ENCODE results near the gene ANO5. TPM values are rescaled to one million over a fixed set of nuclear protein-coding genes. Genes with fewer than 3 reads are reported as not detected.
"Not testable (repeated sequence)": the region's sequence is repeated elsewhere in the genome, so short reads cannot be mapped to it uniquely, and the experiment has no call there.

Gene ANO5
- total RNA-seq, 2 experiments from 2014 or later, result 0.02 to 0.28 TPM

DNA sequence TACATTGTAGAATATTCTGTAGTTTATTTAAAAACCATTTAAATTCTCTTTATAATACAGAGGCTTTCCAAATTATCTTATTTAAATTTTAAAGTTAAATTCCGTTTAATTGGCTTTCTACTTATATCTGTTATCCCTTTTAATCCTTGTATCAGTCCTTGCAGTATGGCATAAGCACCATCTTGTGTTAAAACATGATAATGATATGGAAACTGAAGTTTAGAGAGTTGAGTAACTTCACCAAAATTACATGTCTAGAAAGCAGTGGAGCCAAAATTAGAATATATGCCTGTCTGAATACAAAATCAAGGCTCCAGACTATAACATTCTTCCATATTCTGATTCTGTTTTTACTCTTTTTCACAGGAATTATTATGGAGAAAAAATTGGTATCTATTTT, 57.0 kb downstream of the ANO5 start:
- Mint-ChIP-seq H3K36me3 (no peaks in the 10 kb centered on the region), H3K27ac (no peak overlapping the region), H3K9me3 (no peaks in the 10 kb centered on the region), H3K27me3 (peaks cover 25% of the 10 kb centered on the region), H3K4me3 (no peak overlapping the region), H3K4me1 (no peaks in the 10 kb centered on the region)
- no peak for DNase-seq

DNA sequence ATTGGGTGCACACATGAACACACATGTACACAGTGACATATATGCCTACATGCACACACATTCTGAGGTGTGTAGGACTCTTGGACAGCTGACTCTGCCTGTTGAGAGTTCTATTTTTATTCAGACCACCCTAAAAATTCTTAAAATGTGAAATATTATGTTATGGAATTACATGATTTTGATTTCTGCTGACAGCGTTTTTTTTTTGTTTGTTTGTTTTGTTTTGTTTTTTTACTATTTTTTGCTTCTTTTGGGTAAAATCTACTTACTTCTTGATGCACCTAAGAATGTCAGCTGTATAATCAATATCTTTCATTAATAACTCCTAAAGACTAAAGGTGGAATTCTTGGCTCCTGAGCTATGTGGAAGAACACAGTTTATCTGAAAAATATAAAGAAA, 64.0 kb downstream of the ANO5 start:
- Mint-ChIP-seq H3K27ac (no peak overlapping the region), H3K9me3 (no peaks in the 10 kb centered on the region), H3K36me3 (no peaks in the 10 kb centered on the region), H3K4me3 (no peak overlapping the region), H3K4me1 (no peaks in the 10 kb centered on the region), H3K27me3 (peaks cover 8% of the 10 kb centered on the region)
- no peak for DNase-seq

- H3K4me1 Mint-ChIP-seq, result no peaks in the 10 kb centered on the region
- no peak overlapping the region for H3K4me3 Mint-ChIP-seq
- H3K9me3 Mint-ChIP-seq, result no peaks in the 10 kb centered on the region
- no peak overlapping the region for H3K27ac Mint-ChIP-seq
- no peak for DNase-seq
- H3K27me3 Mint-ChIP-seq, result peaks cover 8% of the 10 kb centered on the region
- no peaks in the 10 kb centered on the region for H3K36me3 Mint-ChIP-seq
Observed at GRCh38 chr11:22263613-22264012, 70.7 kb downstream of the ANO5 start.

GRCh38 chr11:22268983-22269624, 76.2 kb downstream of the ANO5 start:
- H3K27me3 Mint-ChIP-seq, H3K4me3 Mint-ChIP-seq, DNase-seq, H3K36me3 Mint-ChIP-seq, H3K27ac Mint-ChIP-seq, H3K4me1 Mint-ChIP-seq, H3K9me3 Mint-ChIP-seq: not testable (repeated sequence)

DNA sequence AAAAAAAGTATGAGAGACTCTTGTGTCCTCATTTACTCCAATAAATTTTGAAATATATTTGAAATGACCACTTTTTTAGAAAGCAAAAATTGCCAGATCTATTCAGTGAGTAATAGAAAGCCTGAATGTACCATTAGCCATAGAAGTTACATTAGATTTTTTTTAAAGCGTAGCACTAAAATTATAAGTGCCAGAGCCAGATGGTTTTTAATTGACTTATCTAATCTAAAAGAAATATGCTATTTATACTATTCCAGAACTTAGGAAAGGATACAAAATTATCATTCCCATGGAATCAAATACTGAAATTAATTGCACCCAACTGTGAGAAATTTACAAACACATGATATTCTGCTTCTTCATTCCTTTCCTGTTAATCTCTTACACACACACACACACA, 80.9 kb downstream of the ANO5 start:
- H3K9me3 Mint-ChIP-seq, result no peaks in the 10 kb centered on the region

GRCh38 chr11:22275600-22275999, 82.7 kb downstream of the ANO5 start:
- Mint-ChIP-seq H3K27me3 (no peaks in the 10 kb centered on the region), H3K36me3 (no peaks in the 10 kb centered on the region), H3K27ac (no peak overlapping the region), H3K9me3 (no peaks in the 10 kb centered on the region), H3K4me1 (no peaks in the 10 kb centered on the region), H3K4me3 (no peak overlapping the region)
- DNase-seq, result no peak

More for the DNA sequence above, 80.9 kb downstream of the ANO5 start:
- Mint-ChIP-seq H3K27me3 (no peaks in the 10 kb centered on the region), H3K4me1 (no peaks in the 10 kb centered on the region), H3K36me3 (no peaks in the 10 kb centered on the region), H3K27ac (no peak overlapping the region), H3K4me3 (no peak overlapping the region)
- no peak for DNase-seq

DNA sequence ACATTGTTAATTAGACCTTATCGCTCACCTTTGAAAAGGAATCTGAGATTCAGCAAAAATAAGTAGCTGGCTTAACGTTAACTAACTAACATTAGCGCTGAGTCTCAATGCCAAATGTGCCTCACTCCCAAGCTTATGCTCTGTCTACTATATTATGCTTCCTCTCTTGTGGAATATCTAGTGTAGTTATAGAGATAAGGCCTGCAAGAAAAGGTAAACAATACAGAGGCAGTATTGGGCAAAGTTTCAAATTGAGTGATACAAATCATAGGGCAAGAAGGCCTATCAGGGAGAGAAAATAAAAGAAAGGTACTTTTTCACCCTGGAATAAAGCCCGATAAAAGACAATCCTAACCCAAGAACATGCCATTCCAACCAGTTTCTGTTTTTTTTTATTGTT, 83.7 kb downstream of the ANO5 start:
- Mint-ChIP-seq H3K4me3 (no peak overlapping the region), H3K27me3 (peaks cover 3% of the 10 kb centered on the region), H3K4me1 (no peaks in the 10 kb centered on the region), H3K36me3 (no peaks in the 10 kb centered on the region), H3K9me3 (no peaks in the 10 kb centered on the region), H3K27ac (no peak overlapping the region)
- no peak for DNase-seq

DNA sequence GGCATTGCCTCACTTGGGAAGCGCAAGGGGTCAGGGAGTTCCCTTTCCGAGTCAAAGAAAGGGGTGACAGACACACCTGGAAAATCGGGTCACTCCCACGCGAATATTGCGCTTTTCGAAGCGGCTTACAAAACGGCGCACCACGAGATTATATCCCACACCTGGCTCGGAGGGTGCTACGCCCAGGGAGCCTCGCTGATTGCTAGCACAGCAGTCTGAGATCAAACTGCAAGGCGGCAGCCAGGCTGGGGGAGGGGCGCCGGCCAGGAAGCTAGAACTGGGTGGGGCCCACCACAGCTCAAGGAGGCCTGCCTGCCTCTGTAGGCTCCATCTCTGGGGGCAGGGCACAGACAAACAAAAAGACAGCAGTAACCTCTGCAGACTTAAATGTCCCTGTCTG, 92.1 kb downstream of the ANO5 start:
- H3K36me3 Mint-ChIP-seq, H3K27me3 Mint-ChIP-seq, H3K4me1 Mint-ChIP-seq, DNase-seq, H3K4me3 Mint-ChIP-seq, H3K9me3 Mint-ChIP-seq, H3K27ac Mint-ChIP-seq: not testable (repeated sequence)

- no peaks in the 10 kb centered on the region for H3K9me3 Mint-ChIP-seq
- H3K36me3 Mint-ChIP-seq, result no peaks in the 10 kb centered on the region
- peaks cover 13% of the 10 kb centered on the region for H3K27me3 Mint-ChIP-seq
- no peak overlapping the region for H3K4me3 Mint-ChIP-seq
- H3K4me1 Mint-ChIP-seq, result no peaks in the 10 kb centered on the region
- DNase-seq, result no peak
- H3K27ac Mint-ChIP-seq, result no peak overlapping the region
Observed at GRCh38 chr11:22302368-22302767, 109.5 kb downstream of the ANO5 start.

- Mint-ChIP-seq H3K4me3 (no peak overlapping the region), H3K27ac (no peak overlapping the region), H3K4me1 (no peaks in the 10 kb centered on the region), H3K36me3 (no peaks in the 10 kb centered on the region), H3K9me3 (no peaks in the 10 kb centered on the region), H3K27me3 (peaks cover 13% of the 10 kb centered on the region)
- DNase-seq, result no peak
Observed at GRCh38 chr11:22304337-22304961, 111.6 kb downstream of the ANO5 start.

DNA sequence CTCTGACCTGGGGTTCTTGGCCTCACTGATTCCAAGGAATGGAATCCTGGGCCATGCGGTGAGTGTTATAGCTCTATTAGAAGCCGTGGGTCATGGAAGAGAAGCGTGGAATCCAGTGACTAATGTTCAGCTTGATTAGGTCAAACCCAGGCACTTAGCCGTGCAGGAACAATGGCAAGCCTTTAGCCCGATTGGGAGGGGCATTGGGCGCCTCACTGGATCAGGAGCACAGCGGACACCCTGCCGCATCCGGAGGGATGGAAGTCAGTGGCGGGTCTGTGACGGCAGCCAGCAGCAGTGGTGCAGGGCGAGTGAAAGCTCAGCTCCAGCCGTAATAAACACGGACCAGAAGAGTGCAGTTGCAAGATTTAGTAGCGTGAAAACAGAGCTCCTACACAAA, 124.8 kb downstream of the ANO5 start:
- Mint-ChIP-seq H3K27ac (no peak overlapping the region), H3K4me1 (no peaks in the 10 kb centered on the region), H3K36me3 (no peaks in the 10 kb centered on the region), H3K4me3 (no peak overlapping the region), H3K9me3 (no peaks in the 10 kb centered on the region), H3K27me3 (peaks cover 8% of the 10 kb centered on the region)
- no peak for DNase-seq

DNA sequence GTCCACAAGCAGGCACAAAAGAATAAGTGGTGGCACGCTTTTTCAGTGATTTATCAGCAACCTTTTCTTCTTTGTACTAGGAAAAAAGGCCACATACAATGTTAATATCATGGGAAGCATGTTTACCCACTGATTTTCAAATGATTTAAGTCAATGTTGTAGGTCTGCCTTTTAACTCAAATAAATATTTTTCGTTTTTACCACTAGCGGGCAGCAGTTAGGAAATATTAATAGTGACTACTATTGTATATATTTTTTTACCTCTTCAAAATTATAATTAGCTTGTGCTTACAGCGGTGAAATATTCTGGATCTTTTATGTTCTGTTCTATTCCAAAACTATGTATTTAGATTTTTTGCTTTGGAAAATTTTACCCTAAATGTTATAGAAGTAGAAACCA, 138.9 kb downstream of the ANO5 start:
- DNase-seq, result no peak
- H3K36me3 Mint-ChIP-seq, result no peaks in the 10 kb centered on the region
- no peaks in the 10 kb centered on the region for H3K9me3 Mint-ChIP-seq
- no peak overlapping the region for H3K4me3 Mint-ChIP-seq
- peaks cover 34% of the 10 kb centered on the region for H3K27me3 Mint-ChIP-seq
- no peak overlapping the region for H3K27ac Mint-ChIP-seq
- H3K4me1 Mint-ChIP-seq, result no peaks in the 10 kb centered on the region

Other genes starting within 250 kb of the ANO5 start
- gene SLC17A6, start 145.3 kb downstream of the ANO5 start, total RNA-seq, result not detected